GM18951 (cell line): Measurements from ENCODE around the gene AIFM2.

Source experiments
- POLR2A ChIP-seq: IDR thresholded peaks from 4 replicates; pipeline ENCODE4 v1.6.1; 2011; ENCODE audit warnings: mild to moderate bottlenecking; ENCODE audit not compliant: insufficient read length, insufficient read depth; ENCODE audit errors: extremely low read depth
- in situ Hi-C: fragments of 300-500 bp; cut with MboI; formaldehyde crosslinking; loops from one replicate; pipeline ENCODE4 v1.12.0; 2022; ENCODE audit warnings: low sequenced_read_pairs, mixed read lengths, inconsistent platforms; ENCODE audit not compliant: unreplicated experiment

The AIFM2 gene

GRCh38 chr10:70140297-70140696 is 7.7 kb upstream of the AIFM2 start:
- in situ Hi-C loops = no loop called here
- no peak for TF ChIP-seq POLR2A

DNA sequence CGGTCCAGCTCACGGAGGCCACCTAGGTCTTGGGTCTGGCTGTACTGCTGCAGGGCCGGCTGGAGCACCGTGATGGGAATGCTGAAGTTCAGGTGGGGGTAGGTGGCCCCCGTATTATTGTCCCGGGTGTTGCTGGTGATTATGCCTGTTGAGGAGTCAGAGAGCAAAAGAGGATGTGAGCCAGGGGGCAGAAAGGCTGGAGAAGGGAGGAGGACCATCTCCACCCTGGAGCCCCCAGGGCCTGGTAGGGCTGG is 7.3 kb upstream of the AIFM2 start:
- in situ Hi-C loops = no loop called here
- no peak for TF ChIP-seq POLR2A

DNA sequence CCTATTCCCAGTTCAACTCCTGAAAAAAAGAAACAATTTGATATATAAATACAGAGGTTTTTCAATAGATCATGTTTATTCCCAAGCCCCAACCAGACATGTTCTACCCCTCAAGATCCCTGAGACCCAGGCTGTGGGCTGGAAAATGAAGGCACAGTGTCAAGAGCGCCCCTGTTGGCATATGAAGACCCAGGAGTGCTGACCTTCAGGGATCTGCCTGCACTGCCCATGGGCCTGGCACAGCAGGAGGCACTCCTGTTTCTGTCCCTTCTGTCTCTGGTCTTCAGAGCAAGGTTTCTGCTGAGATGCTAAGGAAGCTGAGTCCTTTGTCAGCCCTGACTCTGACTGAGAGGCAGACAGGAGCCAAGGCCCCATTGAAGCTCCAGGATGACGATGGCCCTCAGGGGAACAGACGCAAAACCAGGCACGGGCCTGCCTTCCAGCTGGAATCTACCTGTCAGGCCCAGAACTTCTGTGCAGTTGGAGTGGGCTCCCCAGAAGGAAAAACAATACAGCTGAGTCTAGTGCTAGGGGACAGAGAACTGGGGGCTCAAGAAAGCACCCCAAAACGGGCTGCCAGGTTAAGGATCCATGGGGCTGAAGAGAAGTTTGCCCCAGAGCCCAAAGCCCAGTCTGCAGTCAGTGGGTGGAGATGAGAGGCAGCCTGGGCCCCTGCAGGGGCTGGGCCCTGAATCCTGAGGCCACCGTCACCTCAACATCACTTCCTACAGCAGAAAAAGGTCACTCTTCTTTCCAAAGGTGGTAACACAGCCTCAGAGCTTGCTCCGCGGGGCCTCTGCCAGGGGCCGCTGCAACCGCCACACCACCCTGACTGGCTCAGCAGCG is 6.7 kb upstream of the AIFM2 start:
- no peak for TF ChIP-seq POLR2A
- in situ Hi-C loops = no loop called here

- no peak for TF ChIP-seq POLR2A
- in situ Hi-C loops = no loop called here
These were observed 5.6 kb upstream of the AIFM2 start for GRCh38 chr10:70137927-70138883.

DNA sequence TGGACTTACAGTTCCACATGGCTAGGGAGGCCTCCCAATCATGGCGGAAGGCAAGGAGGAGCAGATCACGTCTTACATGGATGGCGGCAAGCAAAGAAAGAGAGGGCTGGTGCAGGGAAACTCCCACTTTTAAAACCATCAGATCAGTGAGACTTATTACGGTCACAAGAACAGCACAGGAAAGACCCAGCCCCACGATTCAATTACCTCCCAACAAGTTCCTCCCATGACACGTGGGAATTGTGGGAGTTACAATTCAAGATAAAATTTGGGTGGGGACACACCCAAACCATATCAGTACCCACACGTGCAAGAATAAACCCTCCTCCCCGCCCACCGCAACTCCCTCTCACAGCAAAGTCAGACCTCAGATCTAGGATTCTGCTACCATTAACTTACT is 4.5 kb upstream of the AIFM2 start:
- TF ChIP-seq POLR2A = no peak
- in situ Hi-C loops = no loop called here

GRCh38 chr10:70135684-70136083 is 3.1 kb upstream of the AIFM2 start:
- TF ChIP-seq POLR2A = no peak

DNA sequence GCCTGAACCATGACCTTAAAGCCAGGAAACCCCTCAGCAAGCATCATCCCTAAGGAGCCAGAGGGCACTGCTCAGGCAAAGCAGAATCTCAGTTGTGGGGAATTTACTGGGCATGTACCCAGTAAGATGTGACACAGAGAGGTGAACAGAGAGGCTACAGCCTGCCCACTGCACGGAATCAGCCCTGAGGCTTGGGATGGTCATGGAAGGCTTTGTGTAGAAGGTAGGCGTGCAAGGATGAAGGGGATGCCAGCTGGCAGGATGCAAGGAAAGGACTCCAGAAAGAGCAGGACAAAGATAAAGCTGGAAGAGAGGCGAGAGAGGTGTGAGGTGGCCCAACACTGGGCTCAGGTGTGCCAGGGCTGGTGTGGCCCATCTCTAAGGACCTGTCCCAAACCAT is 2.4 kb upstream of the AIFM2 start:
- no peak for TF ChIP-seq POLR2A
- in situ Hi-C loops = no loop called here

More at GRCh38 chr10:70135684-70136083, 3.1 kb upstream of the AIFM2 start:
- in situ Hi-C loops = no loop called here

DNA sequence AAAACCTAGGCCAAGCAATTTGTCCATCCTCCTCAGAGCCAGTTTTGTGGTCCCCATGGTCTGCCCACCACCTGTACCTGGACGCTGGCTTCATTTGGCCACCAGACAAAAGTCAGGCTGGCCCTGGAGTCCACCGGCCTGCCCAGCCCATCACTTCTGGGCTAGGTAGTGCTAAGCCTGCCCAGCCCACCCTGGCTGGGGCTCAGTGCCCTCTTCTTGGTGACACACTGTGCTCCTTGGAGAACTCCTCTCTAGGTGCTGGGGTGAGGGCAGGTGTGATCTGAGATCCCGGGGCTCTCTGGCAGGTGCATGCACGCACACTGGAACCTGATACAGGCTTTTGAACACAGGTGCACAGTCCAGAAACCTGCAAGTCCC is 1.1 kb downstream of the AIFM2 start:
- TF ChIP-seq POLR2A = no peak
- in situ Hi-C loops = no loop called here

DNA sequence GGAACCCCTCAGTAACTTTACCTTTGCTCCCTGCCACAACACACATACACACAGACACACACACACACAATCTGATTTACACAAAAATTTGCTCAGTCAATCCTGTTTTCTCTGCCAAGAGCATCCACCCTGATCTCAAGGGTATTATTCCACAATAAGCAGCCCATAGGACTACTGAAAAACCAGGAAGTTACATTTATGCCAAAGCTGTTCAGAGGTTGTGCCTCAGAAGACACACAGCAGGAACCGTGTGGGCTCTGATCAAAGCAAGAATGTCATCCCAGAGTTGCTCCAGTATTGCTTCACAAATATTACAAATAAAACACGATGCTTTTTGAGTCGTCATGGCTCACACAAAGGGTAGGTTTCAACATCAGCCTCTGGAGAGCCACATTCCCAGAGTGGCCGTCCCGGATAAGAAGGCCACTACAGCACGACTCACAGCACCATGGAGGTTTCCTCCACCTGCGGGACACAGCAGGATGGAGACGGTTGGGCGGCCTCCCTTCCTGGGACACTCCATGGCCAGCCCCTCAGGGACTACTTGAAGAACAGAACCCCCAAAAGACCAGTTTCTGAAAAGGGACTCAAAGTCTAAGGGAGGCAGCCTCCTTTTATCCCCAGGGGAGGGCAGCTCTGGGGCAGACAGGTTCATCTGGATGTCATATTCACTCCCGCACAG is 1.6 kb downstream of the AIFM2 start:
- no peak for TF ChIP-seq POLR2A
- in situ Hi-C loops = no loop called here

DNA sequence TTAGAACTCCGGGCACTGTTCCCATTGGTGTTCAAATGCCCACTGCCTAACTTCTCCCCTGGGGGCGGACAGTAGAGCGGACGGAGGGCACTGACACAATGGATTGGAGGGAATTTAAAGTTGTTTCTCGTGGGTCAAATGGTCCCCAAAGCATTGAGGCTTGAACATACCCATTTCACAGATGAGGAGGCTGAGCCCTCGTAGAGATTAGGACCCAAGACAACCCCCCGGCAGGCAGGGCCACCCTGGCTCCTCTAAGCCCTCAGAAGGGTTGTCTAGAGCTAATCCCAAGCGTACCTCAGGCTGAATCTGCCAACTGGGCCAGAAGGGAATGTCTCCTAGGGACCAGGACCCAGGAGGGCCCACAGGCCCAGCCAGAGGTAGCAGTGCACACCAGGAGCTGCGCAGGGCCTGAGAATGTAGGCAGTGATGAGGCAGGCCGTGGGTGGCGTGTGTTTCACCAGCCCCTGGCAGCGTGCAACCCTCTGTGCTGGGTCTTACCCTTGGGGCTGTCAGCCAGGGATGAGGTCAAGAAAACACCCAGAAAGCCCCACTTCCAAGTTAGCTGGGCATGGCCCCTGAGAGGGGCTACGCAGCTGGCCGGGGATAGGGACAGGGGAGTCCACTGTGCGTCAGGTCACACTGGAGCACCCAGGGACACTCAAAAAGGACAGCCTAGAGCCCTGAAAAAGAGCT is 5.8 kb downstream of the AIFM2 start:
- TF ChIP-seq POLR2A = no peak
- in situ Hi-C loops = no loop called here

DNA sequence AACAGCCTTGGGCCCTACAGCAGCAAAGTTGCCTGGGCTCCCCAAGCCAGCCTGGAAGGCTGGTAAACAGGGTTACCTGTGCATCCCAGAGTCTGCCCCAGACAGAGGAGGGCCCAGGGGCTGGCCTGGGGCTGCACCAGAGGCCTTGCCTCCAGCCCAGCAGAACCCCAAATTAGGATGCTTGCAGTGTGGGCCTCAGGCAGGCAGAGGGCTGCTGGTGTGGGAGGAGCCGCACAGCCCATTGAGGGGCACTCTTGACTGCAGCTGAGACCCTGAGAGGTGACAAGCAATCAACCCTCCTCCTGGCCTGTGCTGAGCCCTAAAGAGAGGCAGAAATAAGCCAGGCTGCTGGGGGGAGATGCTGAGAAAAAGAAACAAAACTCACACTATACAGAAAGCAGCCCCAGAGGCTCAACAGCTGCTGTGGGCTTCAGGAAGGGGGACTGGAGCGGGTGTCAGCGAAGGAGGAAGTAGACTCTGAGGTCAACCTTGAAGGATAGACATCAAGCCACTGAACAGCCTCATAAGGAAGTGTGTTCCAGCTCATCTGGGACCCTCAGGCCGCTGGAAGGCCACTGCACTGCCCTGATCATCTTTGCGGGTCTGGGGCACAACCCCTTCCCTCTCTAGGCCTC is 6.6 kb downstream of the AIFM2 start:
- in situ Hi-C loops = no loop called here
- no peak for TF ChIP-seq POLR2A

DNA sequence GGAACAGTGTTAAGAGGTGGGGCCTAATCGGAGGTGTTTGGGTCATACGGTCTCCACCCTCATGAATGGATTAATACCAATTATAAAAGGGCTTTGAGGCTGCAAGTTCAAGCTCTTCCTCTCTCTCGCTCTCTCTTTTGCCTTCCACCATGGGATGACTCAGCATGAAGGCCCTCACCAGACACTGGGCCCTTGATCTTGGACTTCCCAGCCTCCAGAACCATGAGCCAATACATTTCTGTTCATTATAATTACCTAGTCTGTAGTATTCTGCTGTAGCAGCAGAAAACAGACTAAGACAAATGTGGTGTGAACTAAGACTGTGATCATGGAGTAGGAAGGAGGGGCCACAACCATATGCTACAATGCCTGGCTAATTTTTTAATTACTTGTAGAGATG is 7.7 kb downstream of the AIFM2 start:
- in situ Hi-C loops = no loop called here
- TF ChIP-seq POLR2A = no peak
